ENCODE measurements around the gene FREM1.

Gene FREM1

DNA sequence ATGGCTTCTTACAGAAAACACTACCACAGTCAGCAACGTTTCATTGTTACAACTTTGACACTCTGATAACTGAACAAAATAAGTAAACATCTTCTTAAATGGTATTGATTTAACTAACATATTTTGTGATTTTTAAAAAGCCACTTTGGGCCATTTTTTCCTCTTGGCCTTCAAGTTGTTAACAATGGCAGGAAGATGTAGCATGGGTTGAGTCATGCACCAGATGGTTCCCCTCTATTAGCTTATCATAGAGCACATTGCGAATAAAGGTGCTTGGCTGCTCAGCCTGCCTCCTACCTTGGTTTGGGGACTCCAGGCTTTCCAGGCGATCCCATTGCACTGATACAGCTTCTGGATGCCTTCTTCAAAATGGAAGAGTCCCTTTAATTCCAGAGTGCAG, 163.6 kb downstream of the FREM1 start:
- Histone ChIP-seq H3K79me2 (ENCODE audit: control insufficient read depth, insufficient read depth, low read length, unreplicated experiment) (no peaks in the 10 kb centered on the region), H3K36me3 (ENCODE audit: insufficient read depth, low read length) (no peaks in the 10 kb centered on the region), H3K27me3 (ENCODE audit: insufficient read depth, low read length) (peaks cover 41% of the 10 kb centered on the region), H3K4me1 (ENCODE audit: control insufficient read depth, insufficient read depth, low read length, unreplicated experiment) (no peaks in the 10 kb centered on the region), H3K4me3 (ENCODE audit: low read depth, low read length) (no peak overlapping the region), H3K27ac (ENCODE audit: low read depth, low read length) (no peak overlapping the region), H2AFZ (ENCODE audit: low read length, unreplicated experiment) (no peak overlapping the region)

DNA sequence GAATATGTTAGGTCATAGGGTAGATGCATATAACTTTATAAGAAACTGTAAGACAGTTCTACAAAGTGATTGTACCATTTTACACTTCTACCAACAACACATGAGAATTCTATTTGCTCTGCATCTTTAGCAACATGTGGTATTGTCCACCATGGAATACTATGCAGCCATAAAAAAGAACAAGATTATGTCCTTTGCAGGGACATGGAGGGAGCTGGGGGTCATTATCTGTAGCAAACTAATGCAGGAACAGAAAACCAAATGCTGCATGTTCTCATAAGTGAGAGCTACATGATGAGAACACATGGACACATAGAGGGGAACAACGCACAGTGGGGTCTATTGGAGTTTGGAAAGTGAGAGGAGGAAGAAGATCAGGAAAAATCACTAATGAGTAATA, 165.5 kb downstream of the FREM1 start:
- H3K4me1 ChIP-seq (ENCODE audit: control insufficient read depth, insufficient read depth, low read length, unreplicated experiment), result no peaks in the 10 kb centered on the region
- H3K27me3 ChIP-seq (ENCODE audit: insufficient read depth, low read length), result peaks cover 26% of the 10 kb centered on the region
- no peak overlapping the region for H3K27ac ChIP-seq (ENCODE audit: low read depth, low read length)
- H3K36me3 ChIP-seq (ENCODE audit: insufficient read depth, low read length), result no peaks in the 10 kb centered on the region
- no peak overlapping the region for H2AFZ ChIP-seq (ENCODE audit: low read length, unreplicated experiment)
- H3K4me3 ChIP-seq (ENCODE audit: low read depth, low read length), result no peak overlapping the region
- H3K79me2 ChIP-seq (ENCODE audit: control insufficient read depth, insufficient read depth, low read length, unreplicated experiment), result no peaks in the 10 kb centered on the region

DNA sequence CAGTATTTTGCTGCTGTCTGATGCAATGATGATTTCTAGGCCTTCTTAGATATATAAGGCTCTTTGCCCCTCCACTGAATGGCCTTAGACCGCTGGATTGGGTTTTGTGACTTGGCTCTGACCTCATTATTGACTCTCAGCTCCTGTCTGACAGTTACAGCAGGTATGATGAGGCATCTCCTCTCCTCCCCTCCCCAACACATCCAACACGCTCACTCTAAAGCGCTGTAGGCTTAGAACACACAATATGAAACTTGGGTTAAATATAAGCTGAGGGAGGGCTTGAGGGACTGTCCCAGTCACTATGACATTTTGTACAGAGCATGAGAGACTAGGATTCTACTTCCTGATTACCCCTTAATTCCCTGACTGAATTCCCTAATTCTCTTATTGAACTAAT, 168.9 kb downstream of the FREM1 start:
- no peaks in the 10 kb centered on the region for H3K79me2 ChIP-seq (ENCODE audit: control insufficient read depth, insufficient read depth, low read length, unreplicated experiment)
- H3K36me3 ChIP-seq (ENCODE audit: insufficient read depth, low read length), result no peaks in the 10 kb centered on the region
- no peak overlapping the region for H3K27ac ChIP-seq (ENCODE audit: low read depth, low read length)
- peaks cover 19% of the 10 kb centered on the region for H3K27me3 ChIP-seq (ENCODE audit: insufficient read depth, low read length)
- H3K4me1 ChIP-seq (ENCODE audit: control insufficient read depth, insufficient read depth, low read length, unreplicated experiment), result no peaks in the 10 kb centered on the region
- no peak overlapping the region for H2AFZ ChIP-seq (ENCODE audit: low read length, unreplicated experiment)
- H3K4me3 ChIP-seq (ENCODE audit: low read depth, low read length), result no peak overlapping the region

DNA sequence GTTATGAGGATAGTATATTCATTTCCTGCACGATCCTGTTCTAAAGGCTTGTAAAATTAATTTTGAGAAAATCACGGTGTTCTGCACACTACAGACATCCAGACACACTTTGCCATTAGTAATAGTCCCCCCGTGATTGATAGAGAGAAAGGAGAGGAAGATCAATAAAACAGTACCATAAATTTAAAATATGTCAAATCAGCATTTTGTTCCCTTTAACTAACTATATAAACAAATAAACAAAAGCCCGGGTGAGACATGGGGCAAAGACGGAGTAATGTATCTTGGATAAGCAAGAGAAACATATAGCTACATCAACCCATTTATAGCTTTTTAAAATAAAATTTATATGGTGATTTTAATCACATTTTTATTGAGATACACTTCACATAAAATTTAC, 177.1 kb downstream of the FREM1 start:
- no peak overlapping the region for H3K4me3 ChIP-seq (ENCODE audit: low read depth, low read length)

DNA sequence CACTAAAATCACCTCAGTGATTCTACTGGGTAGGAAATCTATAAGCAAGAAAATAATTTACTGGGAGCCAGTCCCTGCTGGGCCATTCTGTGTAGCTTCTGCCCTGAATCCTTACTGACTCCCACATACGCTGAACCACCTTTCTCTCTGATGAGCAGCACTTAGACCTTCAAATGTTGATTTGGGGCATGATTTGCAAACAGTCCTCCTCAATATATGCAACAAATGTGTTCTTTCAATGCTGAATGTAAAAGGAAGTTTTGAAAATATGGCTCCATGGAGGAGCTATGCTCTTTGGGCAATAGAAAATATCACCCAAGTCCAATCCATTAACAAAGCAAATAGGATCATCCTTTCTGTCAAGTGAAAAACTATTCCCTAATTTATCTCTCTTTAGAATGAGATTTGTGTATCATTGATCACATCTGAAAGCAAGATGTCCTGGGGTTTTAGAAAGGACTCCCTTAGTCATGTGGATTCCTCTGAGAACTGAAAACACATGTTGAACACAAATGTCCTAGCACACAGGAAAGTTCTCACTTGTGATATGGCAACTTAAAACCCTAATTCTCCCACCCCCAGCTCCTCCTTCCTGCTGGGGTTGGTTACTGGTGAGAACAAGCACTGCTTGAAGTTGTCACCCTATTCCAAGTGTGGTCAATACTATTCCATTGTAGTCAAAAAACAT, 178.8 kb downstream of the FREM1 start:
- H3K27me3 ChIP-seq (ENCODE audit: insufficient read depth, low read length), result peaks cover 42% of the 10 kb centered on the region
- no peaks in the 10 kb centered on the region for H3K79me2 ChIP-seq (ENCODE audit: control insufficient read depth, insufficient read depth, low read length, unreplicated experiment)
- H2AFZ ChIP-seq (ENCODE audit: low read length, unreplicated experiment), result no peak overlapping the region
- H3K27ac ChIP-seq (ENCODE audit: low read depth, low read length), result no peak overlapping the region
- H3K36me3 ChIP-seq (ENCODE audit: insufficient read depth, low read length), result no peaks in the 10 kb centered on the region
- H3K4me1 ChIP-seq (ENCODE audit: control insufficient read depth, insufficient read depth, low read length, unreplicated experiment), result no peaks in the 10 kb centered on the region
- H3K4me3 ChIP-seq (ENCODE audit: low read depth, low read length), result no peak overlapping the region

More for the DNA sequence above, 177.1 kb downstream of the FREM1 start:
- Histone ChIP-seq H3K27ac (ENCODE audit: low read depth, low read length) (no peak overlapping the region), H3K27me3 (ENCODE audit: insufficient read depth, low read length) (peaks cover 56% of the 10 kb centered on the region), H3K79me2 (ENCODE audit: control insufficient read depth, insufficient read depth, low read length, unreplicated experiment) (no peaks in the 10 kb centered on the region), H3K4me1 (ENCODE audit: control insufficient read depth, insufficient read depth, low read length, unreplicated experiment) (no peaks in the 10 kb centered on the region), H3K36me3 (ENCODE audit: insufficient read depth, low read length) (no peaks in the 10 kb centered on the region), H2AFZ (ENCODE audit: low read length, unreplicated experiment) (no peak overlapping the region)

DNA sequence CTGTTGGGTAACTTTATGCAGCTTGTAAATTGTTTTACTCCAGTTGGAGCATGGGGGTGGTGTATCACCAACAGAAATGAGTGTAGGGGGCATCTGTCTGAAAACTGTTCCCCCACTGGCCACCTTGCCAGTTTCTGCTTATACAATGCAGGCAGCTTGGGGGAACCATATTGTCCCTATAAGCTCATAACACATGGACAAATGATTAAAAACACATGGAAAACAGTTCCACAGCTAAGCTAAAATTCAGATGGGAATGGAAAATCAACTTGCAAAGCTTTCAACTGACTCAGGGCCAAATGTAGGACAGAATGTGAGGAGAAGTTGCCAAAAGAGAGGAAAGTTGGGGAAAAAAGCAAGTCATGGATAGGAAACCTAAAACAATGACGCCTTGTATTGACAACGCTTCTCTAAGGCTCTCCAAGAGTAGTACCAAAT, 179.7 kb downstream of the FREM1 start:
- H2AFZ ChIP-seq (ENCODE audit: low read length, unreplicated experiment), result no peak overlapping the region
- no peaks in the 10 kb centered on the region for H3K4me1 ChIP-seq (ENCODE audit: control insufficient read depth, insufficient read depth, low read length, unreplicated experiment)
- H3K27ac ChIP-seq (ENCODE audit: low read depth, low read length), result no peak overlapping the region
- H3K4me3 ChIP-seq (ENCODE audit: low read depth, low read length), result no peak overlapping the region
- H3K79me2 ChIP-seq (ENCODE audit: control insufficient read depth, insufficient read depth, low read length, unreplicated experiment), result no peaks in the 10 kb centered on the region
- H3K36me3 ChIP-seq (ENCODE audit: insufficient read depth, low read length), result no peaks in the 10 kb centered on the region
- peaks cover 40% of the 10 kb centered on the region for H3K27me3 ChIP-seq (ENCODE audit: insufficient read depth, low read length)

DNA sequence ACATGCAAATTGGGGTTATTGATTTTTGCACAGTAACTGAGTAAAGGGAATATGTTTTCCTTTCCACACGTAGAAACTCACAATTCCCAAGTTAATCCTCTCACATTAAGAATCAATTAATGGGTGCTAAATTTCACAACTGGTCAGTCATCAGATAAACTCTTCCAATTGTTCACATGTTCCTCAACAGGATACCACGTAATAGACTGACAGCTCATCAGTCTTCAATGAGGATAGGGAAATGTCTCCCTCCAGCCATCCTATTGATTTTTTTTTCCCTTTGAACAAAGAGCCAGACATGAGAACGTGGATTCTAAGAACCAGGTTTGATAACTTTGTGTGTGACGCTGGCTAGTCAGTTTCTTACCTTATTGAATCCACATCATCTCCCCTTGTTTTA, 186.9 kb downstream of the FREM1 start:
- peaks cover 64% of the 10 kb centered on the region for H3K27me3 ChIP-seq (ENCODE audit: insufficient read depth, low read length)
- H2AFZ ChIP-seq (ENCODE audit: low read length, unreplicated experiment), result no peak overlapping the region
- no peaks in the 10 kb centered on the region for H3K4me1 ChIP-seq (ENCODE audit: control insufficient read depth, insufficient read depth, low read length, unreplicated experiment)
- H3K36me3 ChIP-seq (ENCODE audit: insufficient read depth, low read length), result no peaks in the 10 kb centered on the region
- H3K4me3 ChIP-seq (ENCODE audit: low read depth, low read length), result no peak overlapping the region
- no peaks in the 10 kb centered on the region for H3K79me2 ChIP-seq (ENCODE audit: control insufficient read depth, insufficient read depth, low read length, unreplicated experiment)
- H3K27ac ChIP-seq (ENCODE audit: low read depth, low read length), result no peak overlapping the region

DNA sequence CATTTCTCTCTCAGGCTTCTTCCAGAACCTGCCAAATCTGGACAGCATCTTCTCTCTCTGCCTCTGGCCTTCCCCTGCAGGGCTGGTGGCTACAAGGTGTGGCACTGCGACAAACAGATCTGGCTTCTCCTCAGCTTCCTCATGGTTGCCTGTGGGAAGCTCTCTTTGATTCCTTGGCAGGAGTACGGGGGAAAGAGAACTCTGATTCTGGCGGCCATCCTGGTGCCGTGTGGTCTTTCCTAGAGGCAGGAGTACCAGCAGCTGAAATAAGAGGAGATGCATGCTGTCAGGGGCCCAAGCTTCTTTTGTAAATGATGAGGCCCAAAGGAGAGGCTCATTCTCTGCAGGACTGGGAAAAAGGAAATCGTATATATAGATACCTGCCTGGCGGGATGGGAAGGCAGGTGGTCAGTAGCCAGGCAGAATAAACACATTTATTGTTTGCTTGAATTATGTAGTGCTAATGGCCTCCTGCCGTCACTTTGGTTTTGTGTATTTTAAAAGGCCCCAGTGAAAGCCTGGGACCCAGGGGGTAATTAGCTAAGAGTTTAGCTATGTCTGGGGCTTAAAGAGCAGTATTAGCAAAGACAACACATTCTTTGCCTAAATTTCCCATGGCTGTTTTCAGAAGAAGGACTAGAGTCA, 187.7 kb downstream of the FREM1 start, which contains the start of gene CER1:
TSS of gene CER1 (minus strand) at position 343 of the 645 bp plus-strand sequence. CDS start at position 282, 61 bp downstream.
- Histone ChIP-seq H3K36me3 (ENCODE audit: insufficient read depth, low read length) (no peaks in the 10 kb centered on the region), H3K27ac (ENCODE audit: low read depth, low read length) (no peak within 1 kb of the TSS), H3K4me1 (ENCODE audit: control insufficient read depth, insufficient read depth, low read length, unreplicated experiment) (no peaks in the 10 kb centered on the region), H3K27me3 (ENCODE audit: insufficient read depth, low read length) (peaks cover 71% of the 10 kb centered on the region), H3K79me2 (ENCODE audit: control insufficient read depth, insufficient read depth, low read length, unreplicated experiment) (no peaks in the 10 kb centered on the region), H2AFZ (ENCODE audit: low read length, unreplicated experiment) (no peak within 1 kb of the TSS), H3K4me3 (ENCODE audit: low read depth, low read length) (no peak within 1 kb of the TSS)

DNA sequence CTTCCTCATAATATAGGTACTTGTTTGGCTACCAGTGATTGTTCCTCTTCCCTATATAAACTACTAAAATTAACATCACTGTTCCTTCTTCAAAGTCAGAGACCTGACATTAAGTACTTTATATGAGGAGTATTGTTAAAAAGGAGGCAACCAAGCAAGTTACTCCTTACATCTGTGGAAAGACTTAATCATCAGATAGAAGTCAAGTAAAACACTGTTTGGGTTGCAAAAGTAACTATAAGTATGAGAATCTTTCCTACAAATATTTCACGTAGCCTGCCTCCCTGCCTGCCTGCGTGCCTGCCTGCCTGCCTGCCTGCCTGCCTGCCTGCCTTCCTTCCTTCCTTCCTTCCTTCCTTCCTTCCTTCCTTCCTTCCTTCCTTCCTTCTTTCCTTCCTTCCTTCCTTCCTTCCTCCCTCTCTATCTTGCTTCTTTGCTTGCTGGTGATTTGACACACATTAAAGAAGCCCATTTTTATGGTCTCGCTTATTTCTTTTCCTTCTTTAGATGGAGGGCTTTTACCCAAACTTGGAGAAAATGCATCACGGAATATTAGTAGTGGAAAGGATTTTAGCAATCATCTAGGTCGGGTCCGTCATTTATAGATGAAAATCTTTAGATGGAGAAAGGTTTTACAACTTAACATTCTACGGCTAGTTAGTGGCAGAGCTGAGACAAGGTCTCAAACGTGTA, 190.9 kb downstream of the FREM1 start:
- Histone ChIP-seq H3K27me3 (ENCODE audit: insufficient read depth, low read length) (peaks cover 68% of the 10 kb centered on the region), H3K4me3 (ENCODE audit: low read depth, low read length) (no peak overlapping the region), H3K36me3 (ENCODE audit: insufficient read depth, low read length) (no peaks in the 10 kb centered on the region), H3K4me1 (ENCODE audit: control insufficient read depth, insufficient read depth, low read length, unreplicated experiment) (no peaks in the 10 kb centered on the region), H3K27ac (ENCODE audit: low read depth, low read length) (no peak overlapping the region), H3K79me2 (ENCODE audit: control insufficient read depth, insufficient read depth, low read length, unreplicated experiment) (no peaks in the 10 kb centered on the region), H2AFZ (ENCODE audit: low read length, unreplicated experiment) (no peak overlapping the region)

DNA sequence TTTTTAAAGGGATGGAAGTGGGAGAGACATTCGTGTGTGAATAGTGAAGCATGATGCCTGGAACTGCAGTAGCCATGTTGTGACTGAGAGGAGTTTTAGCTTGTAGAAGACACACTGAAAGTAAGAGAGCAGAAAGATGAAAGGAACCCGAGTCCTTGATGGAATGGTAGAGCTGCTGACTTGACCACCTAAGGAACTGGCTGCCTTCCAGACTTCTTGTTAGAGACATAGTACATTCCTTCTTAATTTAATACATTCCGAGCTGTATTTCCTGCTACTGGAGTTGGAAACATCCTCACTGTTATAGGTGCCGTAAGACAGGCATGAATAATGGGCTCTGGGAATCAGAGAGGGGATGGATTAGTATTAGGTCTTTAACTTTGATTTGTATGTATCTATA, 195.1 kb downstream of the FREM1 start:
- H3K4me1 ChIP-seq (ENCODE audit: control insufficient read depth, insufficient read depth, low read length, unreplicated experiment), result no peaks in the 10 kb centered on the region
- peaks cover 37% of the 10 kb centered on the region for H3K27me3 ChIP-seq (ENCODE audit: insufficient read depth, low read length)
- H3K79me2 ChIP-seq (ENCODE audit: control insufficient read depth, insufficient read depth, low read length, unreplicated experiment), result no peaks in the 10 kb centered on the region
- H3K36me3 ChIP-seq (ENCODE audit: insufficient read depth, low read length), result no peaks in the 10 kb centered on the region
- H3K4me3 ChIP-seq (ENCODE audit: low read depth, low read length), result no peak overlapping the region
- H3K27ac ChIP-seq (ENCODE audit: low read depth, low read length), result no peak overlapping the region
- H2AFZ ChIP-seq (ENCODE audit: low read length, unreplicated experiment), result no peak overlapping the region

All from ACC112 (cell line).